ENCODE data around the gene RCC1.
"Not testable (repeated sequence)": the region's sequence is repeated elsewhere in the genome, so short reads cannot be mapped to it uniquely, and the experiment has no call there.

RCC1 gene

GRCh38 chr1:28505406-28506187 is at the start of gene RCC1:
RCC1 (plus strand) TSS chr1:28506043; CDS start chr1:28529867, 23,824 bp downstream.
- DNase-seq (ENCODE audit: low read depth, low spot score) = peak; percentile 98

GRCh38 chr1:28456078-28456477 is 49.8 kb upstream of the RCC1 start:
- DNase-seq (ENCODE audit: low read depth, low spot score) = peak; percentile 49

- no peak for DNase-seq (ENCODE audit: low read depth, low spot score)
Measured at GRCh38 chr1:28457678-28458077, 48.2 kb upstream of the RCC1 start.

- no peak for DNase-seq (ENCODE audit: low read depth, low spot score)
Measured at GRCh38 chr1:28458237-28459228, 47.3 kb upstream of the RCC1 start.

- DNase-seq (ENCODE audit: low read depth, low spot score) = no peak
Measured at GRCh38 chr1:28466226-28466778, 39.5 kb upstream of the RCC1 start.

- no peak for DNase-seq (ENCODE audit: low read depth, low spot score)
Measured at GRCh38 chr1:28470146-28470545, 35.7 kb upstream of the RCC1 start.

- not testable (repeated sequence) for DNase-seq (ENCODE audit: low read depth, low spot score)
Measured at GRCh38 chr1:28479497-28479896, 26.3 kb upstream of the RCC1 start.

- DNase-seq (ENCODE audit: low read depth, low spot score) = no peak
Measured at GRCh38 chr1:28480308-28480707, 25.5 kb upstream of the RCC1 start.

- DNase-seq (ENCODE audit: low read depth, low spot score) = no peak
Measured at GRCh38 chr1:28482138-28482537, 23.7 kb upstream of the RCC1 start.

- DNase-seq (ENCODE audit: low read depth, low spot score) = no peak
Measured at GRCh38 chr1:28482702-28483101, 23.1 kb upstream of the RCC1 start.

GRCh38 chr1:28494737-28495136 is 11.1 kb upstream of the RCC1 start:
- DNase-seq (ENCODE audit: low read depth, low spot score) = no peak

- no peak for DNase-seq (ENCODE audit: low read depth, low spot score)
Measured at GRCh38 chr1:28499553-28499952, 6.3 kb upstream of the RCC1 start.

- no peak for DNase-seq (ENCODE audit: low read depth, low spot score)
Measured at GRCh38 chr1:28501925-28502324, 3.9 kb upstream of the RCC1 start.

- no peak for DNase-seq (ENCODE audit: low read depth, low spot score)
Measured at GRCh38 chr1:28503117-28503516, 2.7 kb upstream of the RCC1 start.

GRCh38 chr1:28506907-28507246 is 1.0 kb downstream of the RCC1 start:
- DNase-seq (ENCODE audit: low read depth, low spot score) = no peak

- DNase-seq (ENCODE audit: low read depth, low spot score) = no peak
Measured at GRCh38 chr1:28507247-28507645, 1.4 kb downstream of the RCC1 start.

GRCh38 chr1:28507646-28508434 is 2.0 kb downstream of the RCC1 start:
- DNase-seq (ENCODE audit: low read depth, low spot score) = no peak

GRCh38 chr1:28508435-28508754 is 2.6 kb downstream of the RCC1 start:
- no peak for DNase-seq (ENCODE audit: low read depth, low spot score)

GRCh38 chr1:28509705-28510272 is 3.9 kb downstream of the RCC1 start:
- DNase-seq (ENCODE audit: low read depth, low spot score) = no peak

- DNase-seq (ENCODE audit: low read depth, low spot score) = no peak
Measured at GRCh38 chr1:28510273-28510969, 4.6 kb downstream of the RCC1 start.

GRCh38 chr1:28510970-28511440 is 5.2 kb downstream of the RCC1 start:
- no peak for DNase-seq (ENCODE audit: low read depth, low spot score)
